Activated T-helper 17 cell treated with anti-CD3 and anti-CD28 coated beads, Interleukin-2, amount 50 U/mL, for 72 hours (primary cell): ENCODE measurements around the gene SKOR1. TPM values are rescaled to one million over a fixed set of nuclear protein-coding genes. Genes with fewer than 3 reads are reported as not detected.

Experiments used
- ATAC-seq: fragments of 150-1000 bp; cut with Tn5 transposase; replicated peaks from 2 replicates; pipeline ENCODE4 v1.10.0; 2021; ENCODE audit warnings: mild to moderate bottlenecking, moderate library complexity
- H3K27ac Mint-ChIP-seq: one replicate; pipeline ENCODE4 v1.8.0; 2022; ENCODE audit warnings: mixed read lengths
- H3K27me3 Mint-ChIP-seq: one replicate; pipeline ENCODE4 v1.8.0; 2022; ENCODE audit warnings: mixed read lengths
- H3K36me3 Mint-ChIP-seq: one replicate; pipeline ENCODE4 v1.8.0; 2022; ENCODE audit warnings: low read depth, mild to moderate bottlenecking, mixed read lengths
- H3K4me1 Mint-ChIP-seq: one replicate; pipeline ENCODE4 v1.8.0; 2022; ENCODE audit warnings: mixed read lengths
- H3K4me3 Mint-ChIP-seq: one replicate; pipeline ENCODE4 v1.8.0; 2022; ENCODE audit warnings: mild to moderate bottlenecking, mixed read lengths
- H3K9me3 Mint-ChIP-seq: one replicate; pipeline ENCODE4 v1.8.0; 2022; ENCODE audit warnings: mixed read lengths
- total RNA-seq, 2 donors: library from RNA; stranded (reverse); gene quantifications; one replicate each; pipeline ENCODE4 v1.2.3, GENCODE V29; 2022

Gene SKOR1
- total RNA-seq, 2 donors from 2014 or later, result 0.08 to 0.13 TPM

GRCh38 chr15:67786646-67787045, 38.7 kb upstream of the SKOR1 start:
- Mint-ChIP-seq H3K27ac (no peak overlapping the region), H3K4me1 (peaks cover 6% of the 10 kb centered on the region), H3K36me3 (peaks cover 8% of the 10 kb centered on the region), H3K27me3 (no peaks in the 10 kb centered on the region), H3K9me3 (no peaks in the 10 kb centered on the region), H3K4me3 (no peak overlapping the region)
- no peak for ATAC-seq

- Mint-ChIP-seq H3K9me3 (no peaks in the 10 kb centered on the region), H3K4me1 (no peaks in the 10 kb centered on the region), H3K27me3 (no peaks in the 10 kb centered on the region), H3K4me3 (no peak overlapping the region), H3K27ac (no peak overlapping the region), H3K36me3 (peaks cover 24% of the 10 kb centered on the region)
- no peak for ATAC-seq
Observed at GRCh38 chr15:67788986-67789385, 36.3 kb upstream of the SKOR1 start.

- H3K4me1 Mint-ChIP-seq, result no peaks in the 10 kb centered on the region
- H3K27me3 Mint-ChIP-seq, result no peaks in the 10 kb centered on the region
- peaks cover 38% of the 10 kb centered on the region for H3K36me3 Mint-ChIP-seq
- H3K4me3 Mint-ChIP-seq, result no peak overlapping the region
- no peak for ATAC-seq
- H3K9me3 Mint-ChIP-seq, result no peaks in the 10 kb centered on the region
- H3K27ac Mint-ChIP-seq, result no peak overlapping the region
Observed at GRCh38 chr15:67790610-67791319, 34.5 kb upstream of the SKOR1 start.

- ATAC-seq, result no peak
- Mint-ChIP-seq H3K27me3 (no peaks in the 10 kb centered on the region), H3K27ac (no peak overlapping the region), H3K4me1 (no peaks in the 10 kb centered on the region), H3K9me3 (no peaks in the 10 kb centered on the region), H3K4me3 (no peak overlapping the region), H3K36me3 (peaks cover 43% of the 10 kb centered on the region)
Observed at GRCh38 chr15:67792250-67792942, 32.9 kb upstream of the SKOR1 start.

GRCh38 chr15:67794832-67795574, 30.3 kb upstream of the SKOR1 start:
- Mint-ChIP-seq H3K27me3 (no peaks in the 10 kb centered on the region), H3K27ac (no peak overlapping the region), H3K9me3 (no peaks in the 10 kb centered on the region), H3K36me3 (peaks cover 43% of the 10 kb centered on the region), H3K4me3 (no peak overlapping the region), H3K4me1 (no peaks in the 10 kb centered on the region)
- peak; percentile 92 for ATAC-seq

GRCh38 chr15:67796196-67797127, 28.8 kb upstream of the SKOR1 start:
- no peaks in the 10 kb centered on the region for H3K4me1 Mint-ChIP-seq
- ATAC-seq, result no peak
- H3K36me3 Mint-ChIP-seq, result peaks cover 36% of the 10 kb centered on the region
- no peaks in the 10 kb centered on the region for H3K27me3 Mint-ChIP-seq
- H3K27ac Mint-ChIP-seq, result no peak overlapping the region
- H3K9me3 Mint-ChIP-seq, result no peaks in the 10 kb centered on the region
- no peak overlapping the region for H3K4me3 Mint-ChIP-seq

- H3K27me3 Mint-ChIP-seq, result no peaks in the 10 kb centered on the region
- H3K27ac Mint-ChIP-seq, result no peak overlapping the region
- ATAC-seq, result no peak
- H3K36me3 Mint-ChIP-seq, result peaks cover 12% of the 10 kb centered on the region
- no peak overlapping the region for H3K4me3 Mint-ChIP-seq
- H3K9me3 Mint-ChIP-seq, result no peaks in the 10 kb centered on the region
- H3K4me1 Mint-ChIP-seq, result no peaks in the 10 kb centered on the region
Observed at GRCh38 chr15:67799801-67800205, 25.5 kb upstream of the SKOR1 start.

- no peaks in the 10 kb centered on the region for H3K4me1 Mint-ChIP-seq
- H3K27ac Mint-ChIP-seq, result no peak overlapping the region
- peaks cover under 1% of the 10 kb centered on the region for H3K36me3 Mint-ChIP-seq
- no peak overlapping the region for H3K4me3 Mint-ChIP-seq
- H3K9me3 Mint-ChIP-seq, result no peaks in the 10 kb centered on the region
- ATAC-seq, result no peak
- H3K27me3 Mint-ChIP-seq, result no peaks in the 10 kb centered on the region
Observed at GRCh38 chr15:67801142-67801541, 24.2 kb upstream of the SKOR1 start.

- no peak overlapping the region for H3K4me3 Mint-ChIP-seq
- no peaks in the 10 kb centered on the region for H3K27me3 Mint-ChIP-seq
- no peak overlapping the region for H3K27ac Mint-ChIP-seq
- H3K4me1 Mint-ChIP-seq, result no peaks in the 10 kb centered on the region
- no peaks in the 10 kb centered on the region for H3K36me3 Mint-ChIP-seq
- ATAC-seq, result no peak
- no peaks in the 10 kb centered on the region for H3K9me3 Mint-ChIP-seq
Observed at GRCh38 chr15:67801926-67802914, 23.1 kb upstream of the SKOR1 start.

- H3K27me3 Mint-ChIP-seq, result no peaks in the 10 kb centered on the region
- no peaks in the 10 kb centered on the region for H3K4me1 Mint-ChIP-seq
- no peaks in the 10 kb centered on the region for H3K9me3 Mint-ChIP-seq
- no peak overlapping the region for H3K4me3 Mint-ChIP-seq
- no peak overlapping the region for H3K27ac Mint-ChIP-seq
- peaks cover 5% of the 10 kb centered on the region for H3K36me3 Mint-ChIP-seq
- ATAC-seq, result no peak
Observed at GRCh38 chr15:67803299-67803698, 22.0 kb upstream of the SKOR1 start.

- Mint-ChIP-seq H3K36me3 (peaks cover 5% of the 10 kb centered on the region), H3K27me3 (no peaks in the 10 kb centered on the region), H3K4me3 (no peak overlapping the region), H3K4me1 (no peaks in the 10 kb centered on the region), H3K27ac (no peak overlapping the region), H3K9me3 (no peaks in the 10 kb centered on the region)
- ATAC-seq, result no peak
Observed at GRCh38 chr15:67803996-67804843, 21.1 kb upstream of the SKOR1 start.

GRCh38 chr15:67805008-67805665, 20.2 kb upstream of the SKOR1 start:
- Mint-ChIP-seq H3K27me3 (no peaks in the 10 kb centered on the region), H3K27ac (no peak overlapping the region), H3K4me3 (no peak overlapping the region), H3K9me3 (no peaks in the 10 kb centered on the region), H3K36me3 (peaks cover 5% of the 10 kb centered on the region), H3K4me1 (no peaks in the 10 kb centered on the region)
- no peak for ATAC-seq
